MCF 10A (cell line): ENCODE results near the gene ACER2. TPM values are rescaled to one million over a fixed set of nuclear protein-coding genes. Genes with fewer than 3 reads are reported as not detected.

ENCODE experiments used
- BruUV-seq: library from RNA; stranded (reverse); fragments of 400-500 nt; replicated peaks from 2 replicates; lab custom pipeline; 2021; lab: Mats Ljungman, UMichigan
- CTCF ChIA-PET: fragments of 300-600 bp; sonication (Branson Sonifier 250); formaldehyde crosslinking; extraction: SDS; loops from one replicate; lab custom pipeline; 2021; ENCODE audit warnings: antibody characterized with exemption, inconsistent platforms; lab: Yijun Ruan, JAX
- POLR2A ChIA-PET: fragments of 300-600, 350-650 bp; sonication (Branson Sonifier 250); formaldehyde crosslinking; extraction: SDS; loops from one replicate; lab custom pipeline; 2020; ENCODE audit warnings: antibody characterized with exemption, inconsistent platforms; lab: Yijun Ruan, JAX
- DNase-seq: peaks from one replicate; pipeline ENCODE4 v3.0.0-alpha.2; 2018; ENCODE audit not compliant: unreplicated experiment
- H3K27ac Mint-ChIP-seq: one replicate; pipeline ENCODE4 v1.8.0; 2022; ENCODE audit warnings: mild to moderate bottlenecking, low read depth, mixed read lengths; ENCODE audit not compliant: unreplicated experiment
- H3K27me3 Mint-ChIP-seq: one replicate; pipeline ENCODE4 v1.8.0; 2022; ENCODE audit warnings: mixed read lengths; ENCODE audit not compliant: insufficient read depth, unreplicated experiment
- H3K36me3 Mint-ChIP-seq: one replicate; pipeline ENCODE4 v1.8.0; 2022; ENCODE audit warnings: mild to moderate bottlenecking, moderate library complexity, mixed read lengths; ENCODE audit not compliant: insufficient read depth, unreplicated experiment
- H3K4me1 Mint-ChIP-seq: one replicate; pipeline ENCODE4 v1.8.0; 2022; ENCODE audit warnings: mixed read lengths; ENCODE audit not compliant: insufficient read depth, unreplicated experiment
- H3K4me3 Mint-ChIP-seq: one replicate; pipeline ENCODE4 v1.8.0; 2022; ENCODE audit warnings: mild to moderate bottlenecking, moderate library complexity, mixed read lengths; ENCODE audit not compliant: unreplicated experiment
- H3K9me3 Mint-ChIP-seq: one replicate; pipeline ENCODE4 v1.8.0; 2022; ENCODE audit warnings: mixed read lengths; ENCODE audit not compliant: unreplicated experiment
- CTCF ChIP-seq: fragments of 200-600 bp; IDR thresholded peaks from one replicate; pipeline ENCODE4 v1.8.0; 2022; ENCODE audit warnings: antibody characterized with exemption, mild to moderate bottlenecking; ENCODE audit not compliant: unreplicated experiment
- intact Hi-C: fragments of 100-400 bp; cut with micrococcal nuclease; formaldehyde crosslinking; loops from 2 replicates; pipeline ENCODE4 v1.14.1; 2022
- total RNA-seq: library from RNA; stranded (reverse); gene quantifications from 2 replicates; pipeline ENCODE4 v1.2.3, GENCODE V29; 2022

ACER2 gene
- total RNA-seq, 1 experiment from 2014 or later: 3.2 TPM

GRCh38 chr9:19464061-19464763, 55.4 kb downstream of the ACER2 start:
- Mint-ChIP-seq H3K4me3 (peak overlapping the region; percentile 72), H3K9me3 (no peaks in the 10 kb centered on the region), H3K27ac (no peak overlapping the region), H3K27me3 (no peaks in the 10 kb centered on the region), H3K4me1 (peaks cover 8% of the 10 kb centered on the region), H3K36me3 (no peaks in the 10 kb centered on the region)
- no peak for TF ChIP-seq CTCF
- no TSS peak for BruUV-seq
- CTCF ChIA-PET: interaction anchor here (0.6 to 5.2 kb wide), 31 partner anchors 8 to 1613 kb away, joined by 3 to 61 read pairs (median 4); no protein-coding TSS in a partner anchor
- no peak for DNase-seq
- intact Hi-C loops: loop anchor here (1.0 kb wide), 1 partner anchor 458 kb away; no protein-coding TSS in a partner anchor
- POLR2A ChIA-PET: interaction anchor here (1.1 kb wide), 1 partner anchor 87 kb away, joined by 4 read pairs; no protein-coding TSS in a partner anchor

GRCh38 chr9:19464764-19465585, 56.2 kb downstream of the ACER2 start:
- BruUV-seq: no TSS peak
- intact Hi-C loops: loop anchor here (1.0 kb wide), 1 partner anchor 457 kb away; no protein-coding TSS in a partner anchor
- ChIA-PET POLR2A (interaction anchor here (1.1 kb wide), 1 partner anchor 87 kb away, joined by 4 read pairs; no protein-coding TSS in a partner anchor), CTCF (interaction anchor here (0.5 to 5.2 kb wide), 44 partner anchors 8 to 1791 kb away, joined by 3 to 61 read pairs (median 4); no protein-coding TSS in a partner anchor)
- peaks cover 8% of the 10 kb centered on the region for H3K4me1 Mint-ChIP-seq
- no peaks in the 10 kb centered on the region for H3K9me3 Mint-ChIP-seq
- DNase-seq: peak; percentile 66
- peaks cover 2% of the 10 kb centered on the region for H3K27me3 Mint-ChIP-seq
- H3K27ac Mint-ChIP-seq: no peak overlapping the region
- peak overlapping the region; percentile 72 for H3K4me3 Mint-ChIP-seq
- peak; percentile 80 for TF ChIP-seq CTCF
- no peaks in the 10 kb centered on the region for H3K36me3 Mint-ChIP-seq

- intact Hi-C loops: no loop called here
- H3K9me3 Mint-ChIP-seq: no peaks in the 10 kb centered on the region
Observed at GRCh38 chr9:19465586-19466279, 56.9 kb downstream of the ACER2 start.

More at GRCh38 chr9:19465586-19466279, 56.9 kb downstream of the ACER2 start:
- H3K36me3 Mint-ChIP-seq: no peaks in the 10 kb centered on the region
- H3K4me3 Mint-ChIP-seq: no peak overlapping the region
- no TSS peak for BruUV-seq
- ChIA-PET POLR2A (interaction anchor here (1.1 kb wide), 1 partner anchor 88 kb away, joined by 4 read pairs; no protein-coding TSS in a partner anchor), CTCF (interaction anchor here (0.5 to 5.2 kb wide), 35 partner anchors 9 to 1791 kb away, joined by 3 to 61 read pairs (median 4); no protein-coding TSS in a partner anchor)
- no peak for TF ChIP-seq CTCF
- H3K27ac Mint-ChIP-seq: no peak overlapping the region
- DNase-seq: no peak
- H3K4me1 Mint-ChIP-seq: peaks cover 8% of the 10 kb centered on the region
- peaks cover 9% of the 10 kb centered on the region for H3K27me3 Mint-ChIP-seq
